Stimulated activated CD4-positive, alpha-beta T cell treated with anti-CD3 and anti-CD28 coated beads, TNF-alpha, amount 100 ng/mL, for 1 hour (primary cell): ENCODE measurements around the gene RIPOR3.

Experiments used
- DNase-seq, 3 donors: peaks; one replicate each; pipeline ENCODE4 v3.0.0-alpha.2; 2020; ENCODE audit warnings: low read depth in 3 of 3, low spot score in 1 of 3

RIPOR3 gene

GRCh38 chr20:50690650-50691572, at the start of gene RIPOR3:
RIPOR3 (minus strand) TSS chr20:50691542; CDS start chr20:50691128, 414 bp downstream.
- DNase-seq: no peak

- DNase-seq: no peak
These were observed 46.0 kb upstream of the RIPOR3 start for GRCh38 chr20:50737352-50737751.

- no peak for DNase-seq
These were observed 44.5 kb upstream of the RIPOR3 start for GRCh38 chr20:50735813-50736212.

GRCh38 chr20:50734730-50735679, 43.7 kb upstream of the RIPOR3 start:
- DNase-seq: no peak

GRCh38 chr20:50733644-50734349, 42.5 kb upstream of the RIPOR3 start:
- DNase-seq: no peak

- DNase-seq: no peak
These were observed 40.8 kb upstream of the RIPOR3 start for GRCh38 chr20:50731930-50732690.

- peak; percentile 98 to 100 (median 99) for DNase-seq
These were observed 40.0 kb upstream of the RIPOR3 start, which contains the start of gene PARD6B for GRCh38 chr20:50731055-50731929. PARD6B (plus strand) TSS chr20:50731580; CDS start chr20:50731787, 207 bp downstream.

GRCh38 chr20:50730765-50731054, 39.4 kb upstream of the RIPOR3 start:
- DNase-seq: no peak

GRCh38 chr20:50729901-50730764, 38.8 kb upstream of the RIPOR3 start:
- no peak for DNase-seq

GRCh38 chr20:50728981-50729874, 37.9 kb upstream of the RIPOR3 start:
- DNase-seq: no peak

- DNase-seq: no peak
These were observed 37.2 kb upstream of the RIPOR3 start for GRCh38 chr20:50728486-50728980.

- no peak for DNase-seq
These were observed 36.6 kb upstream of the RIPOR3 start for GRCh38 chr20:50727792-50728485.

GRCh38 chr20:50726955-50727791, 35.8 kb upstream of the RIPOR3 start:
- no peak for DNase-seq

- no peak for DNase-seq
These were observed 34.3 kb upstream of the RIPOR3 start for GRCh38 chr20:50725724-50726005.

- DNase-seq: peak in 1 of 3 donors; percentile 61
These were observed 33.7 kb upstream of the RIPOR3 start for GRCh38 chr20:50724851-50725723.
